Gastrocnemius medialis (tissue), 4 donors: ENCODE data around the gene CCL4. TPM values are rescaled to one million over a fixed set of nuclear protein-coding genes. Genes with fewer than 3 reads are reported as not detected.

Source experiments
- ATAC-seq, 2 donors: fragments of 150-250 bp; one replicate each; pipeline ENCODE4 v1.9.1; 2016
- DNase-seq, 2 donors: peaks; one replicate each; pipeline ENCODE4 v3.0.0-alpha.2; 2019
- H3K27ac ChIP-seq, 4 donors: fragments of 200-600 bp; sonication (generic); 1 replicate in 1 of 4; 2 replicates in 3 of 4; pipeline ENCODE4 v1.5.1; 2016 to 2018; ENCODE audit warnings: mild to moderate bottlenecking in 2 of 4, moderate library complexity in 1 of 4
- H3K27me3 ChIP-seq, 3 donors: fragments of 200-600 bp; sonication (generic) in 2 of 3; 1 replicate in 1 of 3; 2 replicates in 2 of 3; pipeline versions ENCODE4 v1.5.1 to v1.6.0; 2016 to 2019; ENCODE audit warnings: mild to moderate bottlenecking in 1 of 3, moderate library complexity in 1 of 3
- H3K36me3 ChIP-seq, 2 donors: fragments of 200-600 bp; sonication (generic) in 1 of 2; one replicate each; pipeline ENCODE4 v1.5.1; 2017 to 2018
- H3K4me1 ChIP-seq, 2 donors: fragments of 200-600 bp; sonication (generic) in 1 of 2; one replicate each; pipeline ENCODE4 v1.5.1; 2016 to 2017; ENCODE audit warnings: mild to moderate bottlenecking in 2 of 2
- H3K4me3 ChIP-seq, 4 donors: fragments of 200-600 bp; sonication (generic) in 3 of 4; 1 replicate in 1 of 4; 2 replicates in 3 of 4; pipeline ENCODE4 v1.5.1; 2016 to 2019; ENCODE audit warnings: mild to moderate bottlenecking in 2 of 4
- H3K9me3 ChIP-seq, 3 donors: fragments of 200-600 bp; sonication (generic) in 2 of 3; 1 replicate in 1 of 3; 2 replicates in 2 of 3; pipeline ENCODE4 v1.5.1; 2016 to 2019
- POLR2A ChIP-seq, 2 donors: fragments of 450-650 bp; IDR thresholded peaks; one replicate each; pipeline ENCODE4 v1.6.1; 2017; ENCODE audit warnings: antibody characterized with exemption in 2 of 2, mild to moderate bottlenecking in 2 of 2, moderate library complexity in 2 of 2
- in situ Hi-C, 4 donors: fragments of 200-750 bp; cut with MboI; loops; one replicate each; pipeline versions ENCODE4 v1.15.0 to v1.8.0; 2017; ENCODE audit warnings: low sequenced_read_pairs in 4 of 4
- intact Hi-C: fragments of 100-400 bp; cut with DNase I; formaldehyde crosslinking; loops from one replicate; pipeline ENCODE4 v1.15.1; 2023; ENCODE audit warnings: low total_unique reads
- total RNA-seq, 4 donors: library from RNA; depleted of rRNA; stranded (reverse); fragments of >200 nt; gene quantifications; one replicate each; pipeline versions ENCODE4 v1.1.0 to v1.2.3, GENCODE V29; 2016
- TF ChIP-seq, protein P1 (sequence below), 5 experiments: fragments of 450-650 bp in 3 of 5; fragments of 200-600 bp in 2 of 5; sonication (generic) in 2 of 5; IDR thresholded peaks in 4 of 5; conservative IDR thresholded peaks in 1 of 5; 1 replicate in 4 of 5; 2 replicates in 1 of 5; pipeline ENCODE4 v1.5.1; 2016 to 2019; ENCODE audit warnings: antibody characterized with exemption in 5 of 5, mild to moderate bottlenecking in 3 of 5, moderate library complexity in 3 of 5

The CCL4 gene
- total RNA-seq, 4 donors from 2014 or later, result 0.42 to 0.49 TPM; not detected in 2

DNA sequence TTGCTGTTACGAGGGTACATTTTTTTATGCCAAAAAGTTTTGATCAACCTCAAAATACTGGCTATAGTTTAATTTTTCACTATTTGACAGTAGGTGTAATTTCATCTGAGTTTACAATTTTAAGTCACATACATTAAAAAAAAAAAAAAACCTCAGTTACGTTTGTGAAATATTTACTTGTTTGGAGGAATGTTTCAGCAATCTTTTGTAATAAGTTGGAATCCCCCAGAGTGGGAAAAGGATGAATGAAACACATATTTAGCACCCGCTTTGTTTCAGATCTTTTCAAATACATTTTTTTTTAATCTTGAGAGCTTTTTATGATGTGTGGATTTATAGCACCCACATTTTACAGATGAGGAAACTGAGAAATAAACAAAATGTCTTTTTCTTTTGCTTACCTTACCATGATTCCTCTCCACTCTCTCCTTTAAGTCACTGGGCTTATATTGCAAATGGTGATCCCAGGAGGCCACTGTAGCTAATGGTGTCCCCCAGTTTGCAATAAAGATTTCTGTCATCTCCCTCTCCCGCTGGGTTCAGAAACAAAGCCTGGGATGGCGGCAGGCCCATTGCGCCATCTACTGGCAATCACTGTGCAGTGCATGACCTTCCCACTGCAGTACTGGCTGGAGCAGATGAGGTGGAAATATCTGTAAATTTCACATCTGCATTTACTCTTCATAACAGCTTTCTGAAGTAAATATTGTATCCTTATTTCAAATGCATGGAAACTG lies 45.1 kb downstream of the CCL4 start:
- Histone ChIP-seq H3K4me1 (no peaks in the 10 kb centered on the region), H3K27me3 (peaks cover 0 to 18% (median 0%) of the 10 kb centered on the region in 3 donors), H3K27ac (no peak overlapping the region), H3K4me3 (no peak overlapping the region), H3K9me3 (no peaks in the 10 kb centered on the region), H3K36me3 (no peaks in the 10 kb centered on the region)
- intact Hi-C loops, result loop anchor here (10.0 kb wide), 1 partner anchor 174 kb away; no protein-coding TSS in a partner anchor
- TF ChIP-seq POLR2A (IDR thresholded peaks at IDR 0.05), result no peak
- TF ChIP-seq, protein P1, sequence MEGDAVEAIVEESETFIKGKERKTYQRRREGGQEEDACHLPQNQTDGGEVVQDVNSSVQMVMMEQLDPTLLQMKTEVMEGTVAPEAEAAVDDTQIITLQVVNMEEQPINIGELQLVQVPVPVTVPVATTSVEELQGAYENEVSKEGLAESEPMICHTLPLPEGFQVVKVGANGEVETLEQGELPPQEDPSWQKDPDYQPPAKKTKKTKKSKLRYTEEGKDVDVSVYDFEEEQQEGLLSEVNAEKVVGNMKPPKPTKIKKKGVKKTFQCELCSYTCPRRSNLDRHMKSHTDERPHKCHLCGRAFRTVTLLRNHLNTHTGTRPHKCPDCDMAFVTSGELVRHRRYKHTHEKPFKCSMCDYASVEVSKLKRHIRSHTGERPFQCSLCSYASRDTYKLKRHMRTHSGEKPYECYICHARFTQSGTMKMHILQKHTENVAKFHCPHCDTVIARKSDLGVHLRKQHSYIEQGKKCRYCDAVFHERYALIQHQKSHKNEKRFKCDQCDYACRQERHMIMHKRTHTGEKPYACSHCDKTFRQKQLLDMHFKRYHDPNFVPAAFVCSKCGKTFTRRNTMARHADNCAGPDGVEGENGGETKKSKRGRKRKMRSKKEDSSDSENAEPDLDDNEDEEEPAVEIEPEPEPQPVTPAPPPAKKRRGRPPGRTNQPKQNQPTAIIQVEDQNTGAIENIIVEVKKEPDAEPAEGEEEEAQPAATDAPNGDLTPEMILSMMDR (IDR thresholded peaks at IDR 0.05 in 4 of 5, conservative IDR thresholded peaks at IDR 0.05 in 1 of 5), result peak; percentile 55 to 95 (median 69)
- in situ Hi-C loops, result loop anchor here (5.0 to 25.0 kb wide), 4 partner anchors 161 to 184 kb away; partner anchors contain the start of genes CCL14 (in 1 of the 4) and CCL16 (in 1 of the 4)
- ATAC-seq, result peak; percentile 50 to 64
- DNase-seq, result peak in 1 of 2 donors; percentile 34

DNA sequence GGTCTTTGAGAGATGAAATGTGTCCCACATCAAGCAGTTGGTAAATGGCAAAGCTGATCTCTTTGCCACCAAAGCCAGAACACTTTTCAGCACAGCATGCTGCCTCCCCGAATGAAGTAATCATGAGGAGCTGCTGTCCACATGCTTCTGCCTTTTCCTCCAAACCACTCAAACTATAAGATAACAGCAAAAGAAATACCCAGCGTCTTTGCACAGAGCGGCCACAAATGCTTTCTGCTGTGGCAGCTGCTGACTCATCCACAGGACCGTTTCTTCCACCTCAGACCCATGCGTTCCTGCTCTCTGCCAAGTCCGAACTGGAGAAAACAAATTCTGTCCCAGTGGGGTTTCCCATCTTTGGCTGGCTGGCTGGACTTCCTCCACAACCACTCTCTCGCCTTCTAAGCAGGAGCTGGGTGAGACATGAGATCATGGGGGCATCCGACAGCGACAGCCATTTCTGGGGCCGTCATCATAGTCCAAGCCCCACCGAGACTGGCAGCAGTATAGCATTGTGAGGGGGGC lies 45.7 kb downstream of the CCL4 start:
- no peak overlapping the region for H3K4me3 ChIP-seq

DNA sequence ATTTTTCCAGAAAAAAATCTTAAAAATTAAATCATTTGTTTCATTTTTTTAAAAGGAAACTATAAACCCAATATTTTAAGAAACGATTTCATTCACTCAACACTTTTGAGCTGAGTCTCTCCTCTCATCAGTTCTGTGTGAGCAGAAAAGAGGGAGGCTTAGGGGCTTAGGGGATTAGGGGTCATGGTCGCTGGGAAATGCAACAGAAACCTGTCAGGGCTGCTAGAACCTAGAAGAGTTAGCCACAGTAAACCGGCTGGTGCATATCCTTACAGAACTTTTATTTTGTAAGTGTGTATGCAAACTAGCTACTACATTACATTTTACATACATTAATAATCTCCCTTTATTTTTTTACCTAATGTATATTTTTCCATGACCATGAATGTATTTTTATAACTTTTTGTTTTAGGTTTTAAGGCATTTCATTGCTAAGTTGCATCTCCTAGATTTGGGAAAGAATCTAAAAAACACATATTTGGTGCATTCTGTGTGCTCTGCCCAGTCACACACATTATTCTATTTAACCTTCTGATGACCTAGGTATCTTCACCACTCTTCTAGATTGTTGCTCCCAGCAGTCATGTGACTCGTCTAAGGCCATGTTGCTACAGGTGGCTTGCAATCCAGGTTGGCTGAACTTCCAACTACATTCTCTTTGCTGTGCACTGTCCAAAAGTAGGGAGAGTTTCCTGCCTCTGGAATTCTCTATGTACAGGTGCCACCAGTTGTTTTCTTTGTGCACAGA lies 48.4 kb downstream of the CCL4 start:
- no peak for TF ChIP-seq POLR2A (IDR thresholded peaks at IDR 0.05)
- TF ChIP-seq, protein P1 (IDR thresholded peaks at IDR 0.05 in 4 of 5, conservative IDR thresholded peaks at IDR 0.05 in 1 of 5), result no peak
- in situ Hi-C loops, result no loop called here
- H3K4me3 ChIP-seq, result no peak overlapping the region
- no peaks in the 10 kb centered on the region for H3K36me3 ChIP-seq
- ATAC-seq (no peak), DNase-seq (no peak)
- H3K9me3 ChIP-seq, result no peaks in the 10 kb centered on the region
- peaks cover 0 to 28% (median 0%) of the 10 kb centered on the region in 3 donors for H3K27me3 ChIP-seq
- intact Hi-C loops, result no loop called here
- H3K27ac ChIP-seq, result no peak overlapping the region
- no peaks in the 10 kb centered on the region for H3K4me1 ChIP-seq

More for the DNA sequence above, 45.7 kb downstream of the CCL4 start:
- TF ChIP-seq, protein P1 (IDR thresholded peaks at IDR 0.05 in 4 of 5, conservative IDR thresholded peaks at IDR 0.05 in 1 of 5), result no peak
- TF ChIP-seq POLR2A (IDR thresholded peaks at IDR 0.05), result no peak
- intact Hi-C loops (loop anchor here (10.0 kb wide), 1 partner anchor 175 kb away; no protein-coding TSS in a partner anchor), in situ Hi-C loops (loop anchor here (5.0 to 25.0 kb wide), 4 partner anchors 162 to 185 kb away; partner anchors contain the start of genes CCL14 (in 1 of the 4) and CCL16 (in 1 of the 4))
- Histone ChIP-seq H3K9me3 (no peaks in the 10 kb centered on the region), H3K36me3 (no peaks in the 10 kb centered on the region), H3K4me1 (no peaks in the 10 kb centered on the region), H3K27ac (no peak overlapping the region), H3K27me3 (peaks cover 0 to 24% (median 0%) of the 10 kb centered on the region in 3 donors)
- DNase-seq, result peak; percentile 28 to 41
- ATAC-seq, result peak; percentile 59 to 68

DNA sequence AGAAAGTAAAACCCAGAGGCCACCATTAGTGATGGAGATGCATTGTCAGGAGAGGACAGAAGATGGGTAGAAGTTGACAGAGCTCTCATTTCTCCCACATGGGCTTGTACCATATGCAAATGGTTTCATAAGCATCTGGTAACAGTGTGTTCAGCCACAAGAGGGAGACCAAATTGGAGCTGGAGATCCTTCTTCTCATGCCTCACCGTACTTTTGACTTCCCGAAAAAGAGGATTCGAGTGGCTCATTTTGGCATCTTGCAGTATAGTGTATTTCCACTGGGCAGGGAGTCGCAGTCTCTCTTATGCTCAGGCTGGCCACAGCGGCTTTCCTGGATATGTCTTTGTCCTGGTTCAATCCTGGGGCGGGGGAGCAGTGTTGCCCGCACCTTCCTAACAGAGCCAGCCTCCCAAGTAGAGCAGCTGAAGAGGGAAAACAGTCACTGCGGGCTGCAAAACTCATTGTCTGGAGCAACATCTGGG lies 49.1 kb downstream of the CCL4 start:
- in situ Hi-C loops, result no loop called here
- H3K9me3 ChIP-seq, result no peaks in the 10 kb centered on the region
- no peak for ATAC-seq
- no peak overlapping the region for H3K4me3 ChIP-seq
- peaks cover 0 to 28% (median 0%) of the 10 kb centered on the region in 3 donors for H3K27me3 ChIP-seq
- no peaks in the 10 kb centered on the region for H3K36me3 ChIP-seq
- no peaks in the 10 kb centered on the region for H3K4me1 ChIP-seq
- no peak overlapping the region for H3K27ac ChIP-seq
- intact Hi-C loops, result no loop called here
- TF ChIP-seq, protein P1 (IDR thresholded peaks at IDR 0.05 in 4 of 5, conservative IDR thresholded peaks at IDR 0.05 in 1 of 5), result no peak
- no peak for TF ChIP-seq POLR2A (IDR thresholded peaks at IDR 0.05)
- no peak for DNase-seq
